H1 (cell line): ENCODE data around the gene RITA1. TPM values are rescaled to one million over a fixed set of nuclear protein-coding genes. Genes with fewer than 3 reads are reported as not detected.
A peak's percentile ranks its signal among the peaks of the same experiment; 100 is the strongest.

Experiments used
- CTCF ChIA-PET: fragments of 300-600 bp; sonication (Branson Sonifier 250); formaldehyde crosslinking; loops from one replicate; lab custom pipeline; 2021; ENCODE audit not compliant: partially characterized antibody; lab: Charles Lee
- POLR2A ChIA-PET: fragments of 300-600 bp; sonication (Branson Sonifier 250); formaldehyde crosslinking; loops from one replicate; lab custom pipeline; 2021; ENCODE audit warnings: inconsistent platforms; ENCODE audit not compliant: partially characterized antibody; lab: Charles Lee
- DNase-seq, 2 experiments: peaks; one replicate each; pipeline versions ENCODE4 v3.0.0 to v3.0.0-alpha.2; 2010 to 2022; ENCODE audit warnings: low spot score in 2 of 2, low read depth in 1 of 2, mixed read lengths in 1 of 2
- FAIRE-seq: peaks from 2 replicates; lab custom pipeline; 2011; peaks lifted over from hg19 to GRCh38; lab: Jason Lieb, UNC
- H2AFZ ChIP-seq: 2 replicates; pipeline ENCODE4 v1.8.1; 2012; ENCODE audit warnings: low read length, inconsistent platforms
- H2AK5ac ChIP-seq: 2 replicates; pipeline ENCODE4 v1.6.1; 2013; ENCODE audit warnings: low read depth, low read length
- H2BK120ac ChIP-seq: replicated peaks from 2 replicates; pipeline ENCODE3; 2013; ENCODE audit warnings: low read depth, low read length, inconsistent platforms
- H2BK12ac ChIP-seq: 2 replicates; pipeline ENCODE4 v1.6.1; 2013; ENCODE audit warnings: low read depth, low read length
- H2BK15ac ChIP-seq: 2 replicates; pipeline ENCODE4 v1.6.1; 2013; ENCODE audit warnings: low read length
- H2BK20ac ChIP-seq: 2 replicates; pipeline ENCODE4 v1.6.1; 2013; ENCODE audit warnings: low read length
- H2BK5ac ChIP-seq: 2 replicates; pipeline ENCODE4 v1.6.1; 2013; ENCODE audit warnings: low read depth, low read length
- H3K14ac ChIP-seq: 2 replicates; pipeline ENCODE4 v1.6.1; 2013; ENCODE audit warnings: inconsistent platforms; ENCODE audit not compliant: insufficient read length
- H3K18ac ChIP-seq: 2 replicates; pipeline ENCODE4 v1.6.1; 2013; ENCODE audit warnings: low read length; ENCODE audit errors: extremely low read depth
- H3K23ac ChIP-seq: 2 replicates; pipeline ENCODE4 v1.6.1; 2013; ENCODE audit warnings: inconsistent platforms; ENCODE audit not compliant: insufficient read length
- H3K23me2 ChIP-seq: 2 replicates; pipeline ENCODE4 v1.6.1; 2013; ENCODE audit warnings: low read depth, low read length
- H3K27ac ChIP-seq: 2 replicates; pipeline ENCODE4 v1.6.1; 2011; ENCODE audit warnings: low read depth, low read length, inconsistent platforms
- H3K27me3 ChIP-seq, 4 experiments: replicated peaks in 1 of 4; 1 replicate in 1 of 4; 2 replicates in 3 of 4; pipeline versions ENCODE4 v1.6.1 to v1.8.1; 2011 to 2013; ENCODE audit warnings: low read length in 3 of 4, mild to moderate bottlenecking in 3 of 4, inconsistent platforms in 2 of 4, mixed read lengths in 2 of 4, moderate library complexity in 1 of 4; ENCODE audit not compliant: control insufficient read depth in 3 of 4, insufficient read depth in 3 of 4; ENCODE audit errors: extremely low read depth in 1 of 4
- H3K36me3 ChIP-seq, 4 experiments: 2 replicates each; pipeline versions ENCODE4 v1.6.1 to v1.8.1; 2011 to 2013; ENCODE audit warnings: mild to moderate bottlenecking in 4 of 4, low read length in 3 of 4, moderate library complexity in 2 of 4, control low read depth in 1 of 4, inconsistent platforms in 1 of 4; ENCODE audit not compliant: insufficient read depth in 4 of 4, control insufficient read depth in 2 of 4
- H3K4ac ChIP-seq: replicated peaks from 2 replicates; pipeline ENCODE3; 2013; ENCODE audit warnings: low read length, low read depth, mixed read lengths, inconsistent platforms; ENCODE audit not compliant: insufficient read length
- H3K4me1 ChIP-seq, 4 experiments: replicated peaks in 1 of 4; 1 replicate in 1 of 4; 2 replicates in 3 of 4; pipeline versions ENCODE4 v1.6.1 to v1.8.1; 2011 to 2013; ENCODE audit warnings: low read length in 3 of 4, inconsistent platforms in 2 of 4, mixed read lengths in 1 of 4; ENCODE audit not compliant: insufficient read depth in 4 of 4, control insufficient read depth in 3 of 4
- H3K4me2 ChIP-seq, 2 experiments: 2 replicates each; pipeline versions ENCODE4 v1.6.1 to v1.8.1; 2011 to 2013; ENCODE audit warnings: low read depth in 2 of 2, low read length in 2 of 2, control low read depth in 1 of 2, inconsistent platforms in 1 of 2, mild to moderate bottlenecking in 1 of 2; ENCODE audit not compliant: insufficient read depth in 1 of 2
- H3K4me3 ChIP-seq, 4 experiments: fragments of 200-600, 300-600 bp in 1 of 4; sonication (generic), shearing (Covaris generic), sonication (Bioruptor Twin) in 1 of 4; 2 replicates each; pipeline versions ENCODE4 v1.5.1 to v1.8.1; 2011 to 2016; ENCODE audit warnings: low read length in 4 of 4, low read depth in 3 of 4, control low read depth in 2 of 4, inconsistent platforms in 2 of 4, mild to moderate bottlenecking in 2 of 4, mixed read lengths in 1 of 4, moderate library complexity in 1 of 4; ENCODE audit not compliant: insufficient read depth in 2 of 4; ENCODE audit errors: extremely low read depth in 1 of 4
- H3K56ac ChIP-seq: replicated peaks from 2 replicates; pipeline ENCODE3; 2013; ENCODE audit warnings: low read depth, mild to moderate bottlenecking, mixed read lengths, low read length, inconsistent platforms; ENCODE audit not compliant: insufficient read length
- H3K79me1 ChIP-seq: 2 replicates; pipeline ENCODE4 v1.6.1; 2013; ENCODE audit warnings: low read depth, low read length, control low read depth
- H3K79me2 ChIP-seq, 2 experiments: 2 replicates each; pipeline versions ENCODE4 v1.6.1 to v1.8.1; 2012 to 2013; ENCODE audit warnings: low read length in 2 of 2, mild to moderate bottlenecking in 2 of 2, inconsistent platforms in 1 of 2; ENCODE audit not compliant: insufficient read depth in 2 of 2, control insufficient read depth in 1 of 2
- H3K9ac ChIP-seq, 4 experiments: replicated peaks in 1 of 4; 1 replicate in 1 of 4; 2 replicates in 3 of 4; pipeline versions ENCODE4 v1.6.1 to v1.8.1; 2011 to 2013; ENCODE audit warnings: low read depth in 3 of 4, low read length in 3 of 4, control low read depth in 2 of 4, mild to moderate bottlenecking in 2 of 4, moderate library complexity in 2 of 4, inconsistent platforms in 1 of 4; ENCODE audit errors: extremely low read depth in 1 of 4
- H3K9me3 ChIP-seq, 2 experiments: 2 replicates each; pipeline versions ENCODE4 v1.6.1 to v1.8.1; 2012 to 2013; ENCODE audit warnings: mild to moderate bottlenecking in 2 of 2, moderate library complexity in 2 of 2, control low read depth in 1 of 2, inconsistent platforms in 1 of 2, low read depth in 1 of 2, low read length in 1 of 2, mixed read lengths in 1 of 2; ENCODE audit not compliant: insufficient read depth in 2 of 2
- H4K20me1 ChIP-seq, 2 experiments: replicated peaks in 1 of 2; 2 replicates each; pipeline versions ENCODE3 to v1.8.1; 2011 to 2013; ENCODE audit warnings: inconsistent platforms in 2 of 2, low read length in 2 of 2, mild to moderate bottlenecking in 1 of 2; ENCODE audit not compliant: insufficient read depth in 2 of 2, control insufficient read depth in 1 of 2
- H4K5ac ChIP-seq: 2 replicates; pipeline ENCODE4 v1.6.1; 2013; ENCODE audit warnings: low read length, low read depth, mixed read lengths, inconsistent platforms; ENCODE audit not compliant: insufficient read length
- H4K8ac ChIP-seq: 2 replicates; pipeline ENCODE4 v1.8.0; 2013; ENCODE audit warnings: mild to moderate bottlenecking, moderate library complexity, low read length, inconsistent platforms; ENCODE audit not compliant: insufficient read depth; ENCODE audit errors: extremely low read depth
- H4K91ac ChIP-seq: replicated peaks from 2 replicates; pipeline ENCODE3; 2013; ENCODE audit warnings: low read length, mixed read lengths, inconsistent platforms; ENCODE audit not compliant: insufficient read length
- CTCF ChIP-seq, 3 experiments: IDR thresholded peaks; 1 replicate in 2 of 3; 2 replicates in 1 of 3; pipeline versions ENCODE4 v1.5.1 to v1.6.1; 2011; ENCODE audit warnings: low read length in 3 of 3, mild to moderate bottlenecking in 3 of 3, inconsistent platforms in 2 of 3, low read depth in 1 of 3, moderate library complexity in 1 of 3; ENCODE audit not compliant: insufficient read depth in 1 of 3; ENCODE audit errors: control extremely low read depth in 1 of 3
- EP300 ChIP-seq, 2 experiments: IDR thresholded peaks; 1 replicate in 1 of 2; 2 replicates in 1 of 2; pipeline ENCODE4 v1.6.1; 2011 to 2012; ENCODE audit warnings: low read depth in 2 of 2, low read length in 2 of 2, mild to moderate bottlenecking in 2 of 2, borderline replicate concordance in 1 of 2, inconsistent platforms in 1 of 2, moderate library complexity in 1 of 2
- EZH2 ChIP-seq: fragments of 200-600 bp; sonication (generic); IDR thresholded peaks from 2 replicates; pipeline ENCODE4 v1.7.1; 2012; ENCODE audit warnings: low read depth, mild to moderate bottlenecking, moderate library complexity, low read length, inconsistent platforms; ENCODE audit not compliant: severe bottlenecking
- POLR2AphosphoS5 ChIP-seq: IDR thresholded peaks from 2 replicates; pipeline ENCODE4 v1.6.1; 2011; ENCODE audit warnings: low read depth, low read length
- RAD21 ChIP-seq, 2 experiments: IDR thresholded peaks in 1 of 2; conservative IDR thresholded peaks in 1 of 2; 2 replicates each; pipeline ENCODE4 v1.6.1; 2011; ENCODE audit warnings: low read depth in 2 of 2, low read length in 2 of 2, improper control_type of control experiment in 1 of 2, inconsistent platforms in 1 of 2, mild to moderate bottlenecking in 1 of 2, moderate library complexity in 1 of 2
- RFX5 ChIP-seq: IDR thresholded peaks from 2 replicates; pipeline ENCODE4 v1.6.1; 2011; ENCODE audit warnings: low read depth, low read length, improper control_type of control experiment, borderline replicate concordance
- RXRA ChIP-seq: IDR thresholded peaks from 2 replicates; pipeline ENCODE4 v1.6.1; 2011; ENCODE audit warnings: low read depth, mild to moderate bottlenecking, low read length, moderate library complexity; ENCODE audit not compliant: insufficient read depth
- WGBS, 2 experiments: shearing (Covaris generic) in 1 of 2; methylation state at CpG; one replicate each; pipeline versions ENCODE4 v1.1.6 to v1.1.7; 2013 to 2015; ENCODE audit warnings: low lambda C conversion rate in 2 of 2, mixed read lengths in 2 of 2, inconsistent platforms in 1 of 2, low coverage in 1 of 2, missing lambda C conversion rate in 1 of 2; ENCODE audit not compliant: insufficient replicate concordance in 2 of 2, insufficient coverage in 1 of 2, insufficient read length in 1 of 2; ENCODE audit errors: extremely low coverage in 1 of 2, missing lambda C conversion rate in 1 of 2; 5-methylcytosine and 5-hydroxymethylcytosine counted together
- polyA plus RNA-seq, 7 experiments: library from polyadenylated mRNA; depleted of rRNA in 3 of 7; stranded (reverse) in 5 of 7; unstranded in 2 of 7; fragments of >200 nt in 5 of 7; fragments of 200-250 nt in 2 of 7; gene quantifications; 1 replicate in 5 of 7; 2 replicates in 1 of 7; 4 replicates in 1 of 7; pipeline versions ENCODE4 v1.2.1 to v1.2.3, GENCODE V29; 2011 to 2013; ENCODE audit warnings: missing spikeins in 2 of 7, mixed read lengths in 2 of 7
- total RNA-seq: library from RNA; stranded (reverse); fragmentation: NEBNext Ultra II Directional; extraction: Animal tissue kit (Norgen Biotek cat#: 25700); gene quantifications from 2 replicates; pipeline ENCODE4 v1.2.1, GENCODE V29; 2021

The RITA1 gene
- total and polyA plus RNA-seq, 2 of the 8 experiments (the other 6 are each of a cell fraction or from before 2014, with no cell fraction given), result 24.1 to 25.8 TPM

DNA sequence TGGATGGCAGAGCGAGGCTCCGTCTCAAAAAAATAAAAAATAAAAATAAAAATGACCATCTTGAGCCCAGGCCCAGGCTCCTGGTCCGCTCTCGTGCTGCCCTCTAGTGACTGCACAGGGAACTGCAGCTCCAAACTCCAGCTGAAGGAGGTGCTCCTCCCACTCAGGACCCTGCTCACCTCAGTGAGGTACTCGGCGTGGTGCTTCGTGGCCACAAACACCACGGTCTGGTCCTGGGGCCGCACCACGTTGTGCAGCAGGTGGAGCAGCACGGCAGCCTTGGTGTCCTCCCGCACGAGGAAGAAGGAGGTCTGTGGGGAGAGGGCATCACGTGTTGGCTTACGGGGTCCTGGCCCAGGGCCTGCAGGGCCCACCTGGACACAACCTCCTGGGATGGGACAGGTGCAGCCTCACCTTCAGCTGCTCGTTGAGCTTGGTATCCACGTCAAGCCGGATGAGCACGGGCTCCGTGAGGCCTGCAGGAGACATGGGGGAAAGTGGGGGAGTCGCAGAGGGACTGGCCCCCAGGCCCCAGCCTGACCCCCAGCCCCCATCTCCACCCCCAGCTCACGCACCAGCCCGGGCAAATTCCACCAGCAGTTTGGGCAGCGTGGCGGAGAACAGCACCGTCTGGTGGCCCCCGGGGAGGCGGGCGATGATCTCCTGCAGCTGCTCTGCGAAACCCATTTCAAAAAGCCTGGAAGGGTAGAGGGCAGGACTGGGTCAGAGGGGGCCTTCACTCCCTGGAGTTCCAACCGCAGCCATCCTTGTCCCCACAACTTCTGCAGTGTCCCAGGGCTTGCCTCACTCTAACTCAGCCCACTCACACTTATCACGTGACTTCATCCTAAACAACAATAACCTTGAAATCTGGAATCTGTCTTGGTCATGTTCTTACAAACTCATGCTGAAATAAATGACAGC, 10.8 kb upstream of the RITA1 start:
- Histone ChIP-seq H3K9ac (no peak overlapping the region), H3K4me2 (no peak overlapping the region), H3K18ac (no peak overlapping the region), H3K23me2 (no peaks in the 10 kb centered on the region), H3K27me3 (no peaks in the 10 kb centered on the region), H4K8ac (0 out of 2 replicates have a peak overlapping the region, but pooled peaks have one; percentile 57), H2BK120ac (no peak overlapping the region), H4K20me1 (peaks cover 6 to 14% of the 10 kb centered on the region in 2 experiments), H4K91ac (no peak overlapping the region), H3K14ac (no peak overlapping the region), H2BK5ac (no peak overlapping the region; the same call in 1 of the 2 replicates), H3K27ac (no peak overlapping the region), H3K56ac (no peak overlapping the region), H2AK5ac (no peak overlapping the region), H3K79me2 (no peaks in the 10 kb centered on the region), H3K9me3 (no peaks in the 10 kb centered on the region), H2BK20ac (no peak overlapping the region), H3K4me1 (no peaks in the 10 kb centered on the region), H3K23ac (no peak overlapping the region), H3K4me3 (no peak overlapping the region), H3K36me3 (peaks cover 24 to 73% (median 63%) of the 10 kb centered on the region in 4 experiments), H3K79me1 (no peaks in the 10 kb centered on the region), H3K4ac (no peak overlapping the region), H2AFZ (no peak overlapping the region), H4K5ac (no peak overlapping the region), H2BK12ac (no peak overlapping the region; the same call in 1 of the 2 replicates), H2BK15ac (no peak overlapping the region)
- DNase-seq (peak in 1 of 2 experiments; percentile 96), FAIRE-seq (no peak)
- 73% methylated on average over 32 of the region's 32 CpGs; no CpG with 5 or more reads in 1 of the 2 experiments for WGBS, 2 experiments
- POLR2A ChIA-PET, result interaction anchor here (0.9 to 4.7 kb wide), 6 partner anchors 11 to 79 kb away, joined by 3 to 30 read pairs (median 4); partner anchors contain the start of genes CFAP73, DDX54, RITA1 and TPCN1
- CTCF ChIA-PET, result interaction anchor here (0.6 to 8.8 kb wide), 37 partner anchors 9 to 686 kb away, joined by 3 to 114 read pairs (median 4); partner anchors contain the start of genes CFAP73 and RASAL1
- TF ChIP-seq RAD21 (IDR thresholded peaks at IDR 0.05 in 1 of 2, conservative IDR thresholded peaks at IDR 0.05 in 1 of 2; ENCODE audit: low read depth in 2 of 2, low read length in 2 of 2) (peak; percentile 86 to 89), CTCF (IDR thresholded peaks at IDR 0.05; ENCODE audit: control extremely low read depth in 1 of 3, insufficient read depth in 1 of 3, low read depth in 1 of 3, low read length in 3 of 3) (peak; percentile 88 to 97 (median 95)), RFX5 (no peak), RXRA (no peak), EZH2 (no peak), EP300 (IDR thresholded peaks at IDR 0.05; ENCODE audit: borderline replicate concordance in 1 of 2, low read depth in 2 of 2, low read length in 2 of 2) (no peak), POLR2AphosphoS5 (no peak)
